Pancreas (tissue), 10 donors: ENCODE results near the gene ASAH2. TPM values are rescaled to one million over a fixed set of nuclear protein-coding genes. Genes with fewer than 3 reads are reported as not detected.

Source experiments
- ATAC-seq, 4 donors: fragments of 200-7000 bp; cut with Tn5 transposase; one replicate each; pipeline versions ENCODE4 v1.8.0 to v1.9.1; 2020; ENCODE audit warnings: mild to moderate bottlenecking in 4 of 4, moderate library complexity in 4 of 4
- DNase-seq, 6 donors: peaks; one replicate each; pipeline ENCODE4 v3.0.0-alpha.2; 2020
- FAIRE-seq: peaks from 2 replicates; lab custom pipeline; 2012; peaks lifted over from hg19 to GRCh38; lab: Jason Lieb, UNC
- H3K27ac ChIP-seq, 4 donors: fragments of 200-600 bp; sonication (generic); 1 replicate in 3 of 4; 2 replicates in 1 of 4; pipeline versions ENCODE4 v1.5.0 to v1.8.0; 2020
- H3K27me3 ChIP-seq, 4 donors: fragments of 200-600 bp; one replicate each; pipeline ENCODE4 v1.8.0; 2021
- H3K36me3 ChIP-seq, 3 donors: fragments of 200-600 bp; sonication (generic) in 1 of 3; one replicate each; pipeline versions ENCODE4 v1.5.0 to v1.8.0; 2020 to 2021
- H3K4me1 ChIP-seq, 3 donors: fragments of 200-600 bp; one replicate each; pipeline ENCODE4 v1.8.0; 2021
- H3K4me3 ChIP-seq, 4 donors: fragments of 200-600 bp; sonication (generic) in 2 of 4; one replicate each; pipeline versions ENCODE4 v1.5.0 to v1.8.0; 2020 to 2021
- H3K9me3 ChIP-seq, 4 donors: fragments of 200-600 bp; one replicate each; pipeline ENCODE4 v1.8.0; 2021
- WGBS, 2 donors: extraction: QIAGEN DNeasy Blood & Tissue Kit; methylation state at CpG; one replicate each; pipeline ENCODE4 v1.1.7; 2013; 5-methylcytosine and 5-hydroxymethylcytosine counted together
- intact Hi-C, 3 donors: fragments of 100-400 bp; cut with DNase I; formaldehyde crosslinking; loops; one replicate each; pipeline versions ENCODE4 v1.11.1 to v1.14.2; 2022
- polyA plus RNA-seq, 2 donors: library from polyadenylated mRNA; stranded (reverse); fragments of 200-250 nt; gene quantifications; one replicate each; pipeline ENCODE4 v1.2.3, GENCODE V29; 2013
- total RNA-seq, 6 donors: library from RNA; stranded (reverse); fragmentation: NEBNext Ultra II Directional in 4 of 6; extraction: Animal tissue kit (Norgen Biotek cat#: 25700) in 4 of 6; gene quantifications; one replicate each; pipeline versions ENCODE4 v1.2.1 to v1.2.4, GENCODE V29; 2021 to 2023
- TF ChIP-seq, protein P1 (sequence below), 4 donors: fragments of 200-600 bp; sonication (generic) in 3 of 4; IDR thresholded peaks; one replicate each; pipeline versions ENCODE4 v1.5.0 to v1.8.0; 2021; ENCODE audit warnings: antibody characterized with exemption in 4 of 4
- donor health status: healthy with polysubstance abuse.
- donor health status: DM: no; HTN: no; CAD: no; lungs with moderate emphysema.
- donor health status: DM: no; HTN: no; CAD: no.
- donor health status: control.
- donor health status: control.
- donor health status: Bipolar disorder and iron deficiency.
- donor health status: DM: yes; HTN: yes; CAD: no.
- donor health status: DM: no; HTN: no; CAD: no.
- donor health status: DM: no; HTN: no; CAD: no.
- donor health status: DM: yes; HTN: yes; CAD: no.

Gene ASAH2
- total and polyA plus RNA-seq, 8 donors, result 0.15 to 3.6 (median 1.2) TPM

- no peak overlapping the region for H3K27ac ChIP-seq
- ATAC-seq (peak in 1 of 4 donors; percentile 24), DNase-seq (no peak), FAIRE-seq (no peak)
- TF ChIP-seq, protein P1, sequence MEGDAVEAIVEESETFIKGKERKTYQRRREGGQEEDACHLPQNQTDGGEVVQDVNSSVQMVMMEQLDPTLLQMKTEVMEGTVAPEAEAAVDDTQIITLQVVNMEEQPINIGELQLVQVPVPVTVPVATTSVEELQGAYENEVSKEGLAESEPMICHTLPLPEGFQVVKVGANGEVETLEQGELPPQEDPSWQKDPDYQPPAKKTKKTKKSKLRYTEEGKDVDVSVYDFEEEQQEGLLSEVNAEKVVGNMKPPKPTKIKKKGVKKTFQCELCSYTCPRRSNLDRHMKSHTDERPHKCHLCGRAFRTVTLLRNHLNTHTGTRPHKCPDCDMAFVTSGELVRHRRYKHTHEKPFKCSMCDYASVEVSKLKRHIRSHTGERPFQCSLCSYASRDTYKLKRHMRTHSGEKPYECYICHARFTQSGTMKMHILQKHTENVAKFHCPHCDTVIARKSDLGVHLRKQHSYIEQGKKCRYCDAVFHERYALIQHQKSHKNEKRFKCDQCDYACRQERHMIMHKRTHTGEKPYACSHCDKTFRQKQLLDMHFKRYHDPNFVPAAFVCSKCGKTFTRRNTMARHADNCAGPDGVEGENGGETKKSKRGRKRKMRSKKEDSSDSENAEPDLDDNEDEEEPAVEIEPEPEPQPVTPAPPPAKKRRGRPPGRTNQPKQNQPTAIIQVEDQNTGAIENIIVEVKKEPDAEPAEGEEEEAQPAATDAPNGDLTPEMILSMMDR (IDR thresholded peaks at IDR 0.05), result no peak
- H3K27me3 ChIP-seq, result no peaks in the 10 kb centered on the region
- 40 to 69% methylated on average over 2 of the region's 2 CpGs for WGBS, 2 donors
- no peak overlapping the region for H3K4me3 ChIP-seq
- H3K36me3 ChIP-seq, result no peaks in the 10 kb centered on the region
- H3K9me3 ChIP-seq, result no peaks in the 10 kb centered on the region
- intact Hi-C loops, result no loop called here
- no peaks in the 10 kb centered on the region for H3K4me1 ChIP-seq
Observed at GRCh38 chr10:50260791-50261281, 9.5 kb upstream of the ASAH2 start.

- intact Hi-C loops, result no loop called here
- 47 to 49% methylated on average over 2 of the region's 2 CpGs for WGBS, 2 donors
- Histone ChIP-seq H3K27me3 (no peaks in the 10 kb centered on the region), H3K4me1 (no peaks in the 10 kb centered on the region), H3K36me3 (no peaks in the 10 kb centered on the region), H3K27ac (no peak overlapping the region), H3K9me3 (no peaks in the 10 kb centered on the region), H3K4me3 (no peak overlapping the region)
- ATAC-seq, result no peak
- TF ChIP-seq, protein P1 (IDR thresholded peaks at IDR 0.05), result no peak
- no peak for FAIRE-seq
- no peak for DNase-seq
Observed at GRCh38 chr10:50254479-50254878, 3.2 kb upstream of the ASAH2 start.

GRCh38 chr10:50250096-50250854 is 1.0 kb downstream of the ASAH2 start:
- H3K36me3 ChIP-seq, result no peaks in the 10 kb centered on the region
- H3K27me3 ChIP-seq, result no peaks in the 10 kb centered on the region
- intact Hi-C loops, result no loop called here
- no peaks in the 10 kb centered on the region for H3K4me1 ChIP-seq
- no peak overlapping the region for H3K27ac ChIP-seq
- DNase-seq, result no peak
- no peak for FAIRE-seq
- no peak for ATAC-seq
- TF ChIP-seq, protein P1 (IDR thresholded peaks at IDR 0.05), result no peak
- WGBS, 2 donors, result 69 to 79% methylated on average over 2 of the region's 2 CpGs
- H3K4me3 ChIP-seq, result no peak overlapping the region
- no peaks in the 10 kb centered on the region for H3K9me3 ChIP-seq

- ATAC-seq (no peak), DNase-seq (no peak), FAIRE-seq (no peak)
- 51 to 62% methylated on average over 5 of the region's 5 CpGs for WGBS, 2 donors
- TF ChIP-seq, protein P1 (IDR thresholded peaks at IDR 0.05), result no peak
- intact Hi-C loops, result no loop called here
- no peaks in the 10 kb centered on the region for H3K27me3 ChIP-seq
- no peaks in the 10 kb centered on the region for H3K9me3 ChIP-seq
- H3K27ac ChIP-seq, result no peak overlapping the region
- H3K36me3 ChIP-seq, result no peaks in the 10 kb centered on the region
- no peak overlapping the region for H3K4me3 ChIP-seq
- H3K4me1 ChIP-seq, result no peaks in the 10 kb centered on the region
Observed at GRCh38 chr10:50248598-50248997, 2.7 kb downstream of the ASAH2 start.

- Histone ChIP-seq H3K36me3 (no peaks in the 10 kb centered on the region), H3K27me3 (no peaks in the 10 kb centered on the region), H3K4me3 (no peak overlapping the region), H3K27ac (no peak overlapping the region), H3K9me3 (no peaks in the 10 kb centered on the region), H3K4me1 (no peaks in the 10 kb centered on the region)
- peak; percentile 21 to 90 (median 68) for ATAC-seq
- WGBS, 2 donors, result 14 to 22% methylated on average over 3 of the region's 3 CpGs
- FAIRE-seq, result no peak
- TF ChIP-seq, protein P1 (IDR thresholded peaks at IDR 0.05), result no peak
- intact Hi-C loops, result no loop called here
- no peak for DNase-seq
Observed at GRCh38 chr10:50248062-50248461, 3.3 kb downstream of the ASAH2 start.
